PFSK-1 (cell line): ENCODE data around the gene DGKZ.
A peak's percentile ranks its signal among the peaks of the same experiment; 100 is the strongest.

Experiments used
- FOXP2 ChIP-seq: optimal IDR thresholded peaks from 2 replicates; pipeline ENCODE3; 2011; ENCODE audit warnings: borderline replicate concordance, control low read depth, inconsistent platforms; ENCODE audit not compliant: insufficient read depth; ENCODE audit errors: extremely low read length, extremely low read depth
- POLR2AphosphoS5 ChIP-seq: IDR thresholded peaks from 2 replicates; pipeline ENCODE4 v1.6.1; 2012; ENCODE audit warnings: low read depth, mild to moderate bottlenecking, control low read depth, low read length, moderate library complexity
- REST ChIP-seq, 2 experiments: IDR thresholded peaks; 2 replicates each; pipeline versions ENCODE4 v1.6.1 to v1.8.0; 2011 to 2012; ENCODE audit warnings: low read depth in 2 of 2, low read length in 2 of 2, control low read depth in 1 of 2, inconsistent platforms in 1 of 2, mild to moderate bottlenecking in 1 of 2, moderate library complexity in 1 of 2; ENCODE audit not compliant: insufficient read depth in 1 of 2
- SIN3A ChIP-seq: IDR thresholded peaks from 2 replicates; pipeline ENCODE4 v1.6.1; 2012; ENCODE audit warnings: mild to moderate bottlenecking, low read length, moderate library complexity, borderline replicate concordance; ENCODE audit not compliant: insufficient read depth
- TAF1 ChIP-seq: IDR thresholded peaks from 2 replicates; pipeline ENCODE4 v1.6.1; 2012; ENCODE audit warnings: low read length, control low read depth, borderline replicate concordance; ENCODE audit not compliant: insufficient read depth

DGKZ gene

GRCh38 chr11:46388619-46389449, 41.6 kb downstream of the DGKZ start:
- TF ChIP-seq FOXP2 (no peak), REST (IDR thresholded peaks at IDR 0.05; ENCODE audit: insufficient read depth in 1 of 2, low read depth in 2 of 2, low read length in 2 of 2) (peak; percentile 40 to 77; a peak in 2 of 4 replicates)

GRCh38 chr11:46389450-46390330, 42.4 kb downstream of the DGKZ start:
- TF ChIP-seq FOXP2 (no peak), SIN3A (0 out of 2 replicates have a peak, but pooled peaks have one; percentile 50), REST (IDR thresholded peaks at IDR 0.05; ENCODE audit: insufficient read depth in 1 of 2, low read depth in 2 of 2, low read length in 2 of 2) (peak; percentile 41 to 58; a peak in 2 of 4 replicates), TAF1 (no peak), POLR2AphosphoS5 (no peak)

- TF ChIP-seq SIN3A (no peak), REST (IDR thresholded peaks at IDR 0.05; ENCODE audit: insufficient read depth in 1 of 2, low read depth in 2 of 2, low read length in 2 of 2) (no peak), POLR2AphosphoS5 (no peak), TAF1 (no peak), FOXP2 (no peak)
Measured at GRCh38 chr11:46390331-46391171, 43.3 kb downstream of the DGKZ start.

GRCh38 chr11:46391186-46391577, 43.9 kb downstream of the DGKZ start:
- TF ChIP-seq TAF1 (no peak), SIN3A (no peak), REST (IDR thresholded peaks at IDR 0.05; ENCODE audit: insufficient read depth in 1 of 2, low read depth in 2 of 2, low read length in 2 of 2) (no peak), POLR2AphosphoS5 (no peak), FOXP2 (no peak)
